PC-3 (cell line): Measurements from ENCODE around the gene DHH. TPM values are rescaled to one million over a fixed set of nuclear protein-coding genes. Genes with fewer than 3 reads are reported as not detected.
A peak's percentile ranks its signal among the peaks of the same experiment; 100 is the strongest.

Experiments
- ATAC-seq: fragments of 200-7000 bp; cut with Tn5 transposase; 2 replicates; pipeline ENCODE4 v1.9.1; 2020; ENCODE audit warnings: mild to moderate bottlenecking, moderate library complexity
- BruUV-seq: library from RNA; stranded (reverse); fragments of 400-500 nt; replicated peaks from 2 replicates; lab custom pipeline; 2021; lab: Mats Ljungman, UMichigan
- CTCF ChIA-PET: fragments of 300-600 bp; sonication (Branson Sonifier 250); formaldehyde crosslinking; loops from one replicate; lab custom pipeline; 2022; ENCODE audit warnings: antibody characterized with exemption; lab: Charles Lee
- POLR2A ChIA-PET: fragments of 300-600 bp; sonication (Branson Sonifier 250); formaldehyde crosslinking; loops from one replicate; lab custom pipeline; 2022; ENCODE audit warnings: antibody characterized with exemption; ENCODE audit not compliant: unreplicated experiment; lab: Charles Lee
- DNase-seq: peaks from one replicate; pipeline ENCODE4 v3.0.0-alpha.2; 2015
- H2AFZ ChIP-seq: fragments of 300-600 bp; sonication (generic); 2 replicates; pipeline ENCODE4 v1.6.0; 2016; ENCODE audit warnings: antibody characterized with exemption, low read length
- H3F3A ChIP-seq: fragments of 300-600 bp; sonication (generic); one replicate; pipeline ENCODE4 v1.6.0; 2017; ENCODE audit warnings: antibody characterized with exemption, low read length, control low read depth, mild to moderate bottlenecking; ENCODE audit not compliant: unreplicated experiment
- H3K27ac ChIP-seq: fragments of 300-600 bp; sonication (generic); 2 replicates; pipeline ENCODE4 v1.5.1; 2016; ENCODE audit warnings: mild to moderate bottlenecking, low read length
- H3K27me3 ChIP-seq: fragments of 300-600 bp; sonication (generic); 2 replicates; pipeline ENCODE4 v1.6.1; 2016; ENCODE audit warnings: low read length, mixed read lengths
- H3K36me3 ChIP-seq: fragments of 300-600 bp; sonication (generic); 2 replicates; pipeline ENCODE4 v1.6.1; 2016; ENCODE audit warnings: low read depth, mixed run types, low read length, mixed read lengths
- H3K4me1 ChIP-seq: fragments of 300-600 bp; sonication (generic); 2 replicates; pipeline ENCODE4 v1.5.1; 2016; ENCODE audit warnings: low read length; ENCODE audit not compliant: insufficient read depth
- H3K4me2 ChIP-seq: fragments of 300-600 bp; sonication (generic); 2 replicates; pipeline ENCODE4 v1.6.0; 2016; ENCODE audit warnings: low read length
- H3K4me3 ChIP-seq: fragments of 300-600 bp; sonication (generic); 2 replicates; pipeline ENCODE4 v1.5.1; 2016; ENCODE audit warnings: mild to moderate bottlenecking, low read length, mixed read lengths
- H3K79me2 ChIP-seq: fragments of 300-600 bp; sonication (generic); 2 replicates; pipeline ENCODE4 v1.6.1; 2017; ENCODE audit warnings: low read length, mixed read lengths
- H3K9ac ChIP-seq: fragments of 300-600 bp; sonication (generic); 2 replicates; pipeline ENCODE4 v1.6.0; 2016; ENCODE audit warnings: mild to moderate bottlenecking, low read length
- H3K9me2 ChIP-seq: fragments of 300-600 bp; sonication (generic); replicated peaks from 2 replicates; pipeline ENCODE4 v1.6.1; 2016; ENCODE audit warnings: mixed run types, low read length, mixed read lengths
- H3K9me3 ChIP-seq: fragments of 300-600 bp; sonication (generic); 2 replicates; pipeline ENCODE4 v1.6.1; 2016; ENCODE audit warnings: low read length, mixed read lengths
- H4K20me1 ChIP-seq: fragments of 300-600 bp; sonication (generic); 2 replicates; pipeline ENCODE4 v1.6.1; 2016; ENCODE audit warnings: low read length, mixed read lengths
- CTCF ChIP-seq: fragments of 300-600 bp; sonication (generic); conservative IDR thresholded peaks from 2 replicates; pipeline ENCODE4 v1.5.1; 2017; ENCODE audit warnings: antibody characterized with exemption, low read depth, mild to moderate bottlenecking, low read length
- EZH2 ChIP-seq: fragments of 300-600 bp; sonication (generic); IDR thresholded peaks from one replicate; pipeline ENCODE4 v1.6.1; 2017; ENCODE audit warnings: antibody characterized with exemption, mild to moderate bottlenecking, low read length; ENCODE audit not compliant: unreplicated experiment
- EZH2phosphoT487 ChIP-seq: fragments of 300-600 bp; sonication (generic); IDR thresholded peaks from 2 replicates; pipeline ENCODE4 v1.6.1; 2018; ENCODE audit warnings: mild to moderate bottlenecking, antibody characterized with exemption, low read length, borderline replicate concordance
- intact Hi-C: fragments of 100-400 bp; cut with micrococcal nuclease; formaldehyde crosslinking; loops from 2 replicates; pipeline ENCODE4 v1.9.0; 2023
- total RNA-seq: library from RNA; depleted of rRNA; stranded (reverse); fragments of >200 nt; gene quantifications from 2 replicates; pipeline ENCODE4 v1.2.3, GENCODE V29; 2014

DHH gene
- total RNA-seq, 1 experiment from 2014 or later, result 0.04 TPM

- Histone ChIP-seq H3K9me3 (no peaks in the 10 kb centered on the region), H3K9me2 (no peaks in the 10 kb centered on the region), H3K4me3 (peak overlapping the region; percentile 87), H3K36me3 (no peaks in the 10 kb centered on the region), H3K4me1 (peaks cover 18% of the 10 kb centered on the region), H4K20me1 (peaks cover 34% of the 10 kb centered on the region), H3K27me3 (no peaks in the 10 kb centered on the region), H3K4me2 (peak overlapping the region; percentile 93), H3F3A (no peaks in the 10 kb centered on the region), H3K27ac (peak overlapping the region; percentile 89), H2AFZ (peak overlapping the region; percentile 93), H3K9ac (peak overlapping the region; percentile 99), H3K79me2 (peaks cover 58% of the 10 kb centered on the region)
- POLR2A ChIA-PET, result no interaction called here
- CTCF ChIA-PET, result no interaction called here
- no peak for ATAC-seq
- TSS peak; percentile 73 for BruUV-seq
- intact Hi-C loops, result no loop called here
- TF ChIP-seq CTCF, result no peak
- no peak for TF ChIP-seq EZH2phosphoT487
- TF ChIP-seq EZH2, result no peak
- no peak for DNase-seq
Observed at GRCh38 chr12:49061157-49061650, 33.4 kb downstream of the DHH start.

- no TSS peak for BruUV-seq
- ATAC-seq (peak; percentile 59), DNase-seq (peak; percentile 87)
- Histone ChIP-seq H3K79me2 (peaks cover 66% of the 10 kb centered on the region), H3K9me3 (no peaks in the 10 kb centered on the region), H3K9me2 (no peaks in the 10 kb centered on the region), H3K36me3 (no peaks in the 10 kb centered on the region; the same call in 1 of the 2 replicates), H3K4me2 (peak within 1 kb of the TSS; percentile 93), H4K20me1 (peaks cover 41% of the 10 kb centered on the region), H3K4me1 (peaks cover 23% of the 10 kb centered on the region), H3F3A (no peaks in the 10 kb centered on the region), H3K4me3 (peak within 1 kb of the TSS; percentile 87), H3K27ac (peak within 1 kb of the TSS; percentile 89), H3K9ac (peak within 1 kb of the TSS; percentile 99), H3K27me3 (no peaks in the 10 kb centered on the region), H2AFZ (peak within 1 kb of the TSS; percentile 93)
- ChIA-PET CTCF (no interaction called here), POLR2A (no interaction called here)
- intact Hi-C loops, result no loop called here
- TF ChIP-seq EZH2phosphoT487, result no peak
- TF ChIP-seq EZH2, result no peak
- no peak; the same call in 1 of the 2 replicates for TF ChIP-seq CTCF
Observed at GRCh38 chr12:49060237-49061156, 34.1 kb downstream of the DHH start, which contains the start of gene KMT2D. Gene KMT2D, minus strand, starts transcription at chr12:49060794. Its CDS starts 5,470 bp downstream, at chr12:49055324.
